Activated CD4-positive, alpha-beta T cell treated with anti-CD3 and anti-CD28 coated beads for 36 hours (primary cell): Measurements from ENCODE around the gene PCNA. TPM values are rescaled to one million over a fixed set of nuclear protein-coding genes. Genes with fewer than 3 reads are reported as not detected.

ENCODE experiments used
- ATAC-seq: fragments of 200-7000 bp; cut with Tn5 transposase; one replicate; pipeline ENCODE4 v1.10.0; 2021; ENCODE audit warnings: mild to moderate bottlenecking, moderate library complexity
- CTCF ChIA-PET: fragments of 350-600 bp; sonication (Branson Sonifier 250); formaldehyde crosslinking; loops from one replicate; lab custom pipeline; 2021; ENCODE audit warnings: antibody characterized with exemption; lab: Charles Lee
- POLR2A ChIA-PET: fragments of 350-600 bp; sonication (Branson Sonifier 250); formaldehyde crosslinking; loops from one replicate; lab custom pipeline; 2021; ENCODE audit warnings: antibody characterized with exemption, inconsistent platforms; lab: Charles Lee
- DNase-seq: peaks from one replicate; pipeline ENCODE4 v3.0.0-alpha.2; 2020
- H3K27ac Mint-ChIP-seq: one replicate; pipeline ENCODE4 v1.8.0; 2021; ENCODE audit warnings: mixed read lengths
- H3K27me3 Mint-ChIP-seq: one replicate; pipeline ENCODE4 v1.8.0; 2021; ENCODE audit warnings: mixed read lengths
- H3K36me3 Mint-ChIP-seq: one replicate; pipeline ENCODE4 v1.8.0; 2021; ENCODE audit warnings: low read depth, mixed read lengths
- H3K4me1 Mint-ChIP-seq: one replicate; pipeline ENCODE4 v1.8.0; 2021; ENCODE audit warnings: mixed read lengths
- H3K4me3 Mint-ChIP-seq: one replicate; pipeline ENCODE4 v1.8.0; 2021; ENCODE audit warnings: mild to moderate bottlenecking, moderate library complexity, mixed read lengths
- H3K9me3 Mint-ChIP-seq: one replicate; pipeline ENCODE4 v1.8.0; 2021; ENCODE audit warnings: low read depth, mixed read lengths
- intact Hi-C, 2 experiments: fragments of 100-400 bp; cut with DNase I in 1 of 2; cut with micrococcal nuclease in 1 of 2; formaldehyde crosslinking; loops; one replicate each; pipeline versions ENCODE4 v1.14.2 to v1.15.1; 2022 to 2024; cut with DNase I, micrococcal nuclease
- total RNA-seq, 2 experiments: library from RNA; stranded (reverse); gene quantifications; one replicate each; pipeline ENCODE4 v1.2.3, GENCODE V29; 2021

PCNA gene
- total RNA-seq, 2 experiments from 2014 or later, result 494 to 576 TPM

- ChIA-PET CTCF (interaction anchor here (0.8 to 2.7 kb wide), 7 partner anchors 13 to 53 kb away, joined by 3 to 16 read pairs (median 4); partner anchors contain the start of gene CDS2), POLR2A (no interaction called here)
- no peak overlapping the region for H3K4me3 Mint-ChIP-seq
- peaks cover 11% of the 10 kb centered on the region for H3K36me3 Mint-ChIP-seq
- no peaks in the 10 kb centered on the region for H3K9me3 Mint-ChIP-seq
- peak overlapping the region; percentile 10 for H3K27ac Mint-ChIP-seq
- peak; percentile 27 for DNase-seq
- H3K27me3 Mint-ChIP-seq, result no peaks in the 10 kb centered on the region
- intact Hi-C loops, result no loop called here
- peaks cover 60% of the 10 kb centered on the region for H3K4me1 Mint-ChIP-seq
- peak; percentile 80 for ATAC-seq
These were observed 34.1 kb upstream of the PCNA start for GRCh38 chr20:5153612-5154542.

DNA sequence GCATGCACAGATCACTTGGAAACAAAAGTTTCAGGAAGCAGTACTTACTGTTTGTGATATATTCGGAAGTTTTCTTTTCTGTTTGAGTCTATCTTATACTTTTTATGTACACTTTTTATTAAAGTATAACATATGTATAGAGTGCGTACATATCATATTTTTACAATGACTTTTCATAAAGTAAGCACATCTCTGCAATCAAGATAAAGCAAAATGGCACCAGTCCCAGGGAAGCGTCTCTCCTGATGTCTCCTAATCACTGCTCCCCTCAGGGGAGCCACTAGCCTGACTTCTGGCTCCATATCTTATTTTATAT is 33.4 kb upstream of the PCNA start:
- H3K27me3 Mint-ChIP-seq, result no peaks in the 10 kb centered on the region
- POLR2A ChIA-PET, result no interaction called here
- peaks cover 62% of the 10 kb centered on the region for H3K4me1 Mint-ChIP-seq
- intact Hi-C loops, result no loop called here
- ATAC-seq (no peak), DNase-seq (no peak)
- H3K9me3 Mint-ChIP-seq, result no peaks in the 10 kb centered on the region
- H3K27ac Mint-ChIP-seq, result no peak overlapping the region
- peaks cover 11% of the 10 kb centered on the region for H3K36me3 Mint-ChIP-seq
- CTCF ChIA-PET, result interaction anchor here (1.0 to 2.0 kb wide), 4 partner anchors 26 to 52 kb away, joined by 3 to 16 read pairs (median 4); partner anchors contain the start of gene CDS2
- no peak overlapping the region for H3K4me3 Mint-ChIP-seq

- H3K9me3 Mint-ChIP-seq, result no peaks in the 10 kb centered on the region
- POLR2A ChIA-PET, result interaction anchor here (0.7 kb wide), 1 partner anchor 18 kb away, joined by 3 read pairs; no protein-coding TSS in a partner anchor
- DNase-seq, result no peak
- H3K4me3 Mint-ChIP-seq, result no peak overlapping the region
- intact Hi-C loops, result no loop called here
- CTCF ChIA-PET, result no interaction called here
- no peaks in the 10 kb centered on the region for H3K27me3 Mint-ChIP-seq
- ATAC-seq, result no peak
- H3K4me1 Mint-ChIP-seq, result peaks cover 67% of the 10 kb centered on the region
- H3K36me3 Mint-ChIP-seq, result peaks cover 10% of the 10 kb centered on the region
- H3K27ac Mint-ChIP-seq, result no peak overlapping the region
These were observed 30.7 kb upstream of the PCNA start for GRCh38 chr20:5150226-5151076.

DNA sequence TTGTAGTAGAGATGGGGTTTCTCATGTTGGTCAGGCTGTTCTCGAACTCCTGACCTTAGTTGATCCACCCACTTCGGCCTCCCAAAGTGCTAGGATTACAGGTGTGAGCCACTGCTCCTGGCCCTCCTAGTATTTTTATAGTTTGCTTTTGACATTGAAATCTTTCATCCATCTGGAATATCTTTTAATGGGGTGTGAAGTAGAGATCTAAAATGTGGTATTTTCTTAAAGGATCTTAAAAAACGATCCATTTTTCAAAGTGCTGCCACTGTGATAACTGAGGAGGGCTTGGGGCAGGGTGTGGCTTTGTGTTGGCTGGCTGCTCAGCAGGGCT is 30.1 kb upstream of the PCNA start:
- no peak overlapping the region for H3K4me3 Mint-ChIP-seq
- H3K4me1 Mint-ChIP-seq, result peaks cover 67% of the 10 kb centered on the region
- H3K27me3 Mint-ChIP-seq, result no peaks in the 10 kb centered on the region
- no peak overlapping the region for H3K27ac Mint-ChIP-seq
- ChIA-PET POLR2A (no interaction called here), CTCF (no interaction called here)
- H3K9me3 Mint-ChIP-seq, result no peaks in the 10 kb centered on the region
- ATAC-seq (no peak), DNase-seq (no peak)
- peaks cover 14% of the 10 kb centered on the region for H3K36me3 Mint-ChIP-seq
- intact Hi-C loops, result no loop called here

- Mint-ChIP-seq H3K36me3 (peaks cover 14% of the 10 kb centered on the region), H3K4me1 (peaks cover 68% of the 10 kb centered on the region), H3K4me3 (no peak overlapping the region), H3K27me3 (no peaks in the 10 kb centered on the region), H3K27ac (no peak overlapping the region), H3K9me3 (no peaks in the 10 kb centered on the region)
- ATAC-seq (no peak), DNase-seq (no peak)
- POLR2A ChIA-PET, result no interaction called here
- intact Hi-C loops, result no loop called here
- CTCF ChIA-PET, result no interaction called here
These were observed 28.8 kb upstream of the PCNA start for GRCh38 chr20:5148581-5148980.

GRCh38 chr20:5146871-5147592 is 27.3 kb upstream of the PCNA start:
- ChIA-PET POLR2A (interaction anchor here (0.6 kb wide), 1 partner anchor 979 kb away, joined by 3 read pairs; no protein-coding TSS in a partner anchor), CTCF (interaction anchor here (0.8 to 1.4 kb wide), 2 partner anchors 11 to 58 kb away, joined by 3 to 4 read pairs; no protein-coding TSS in a partner anchor)
- Mint-ChIP-seq H3K9me3 (no peaks in the 10 kb centered on the region), H3K27ac (peak overlapping the region; percentile 29), H3K4me1 (peaks cover 66% of the 10 kb centered on the region), H3K36me3 (peaks cover 9% of the 10 kb centered on the region), H3K4me3 (no peak overlapping the region), H3K27me3 (no peaks in the 10 kb centered on the region)
- DNase-seq (no peak), ATAC-seq (no peak)
- intact Hi-C loops, result no loop called here

DNA sequence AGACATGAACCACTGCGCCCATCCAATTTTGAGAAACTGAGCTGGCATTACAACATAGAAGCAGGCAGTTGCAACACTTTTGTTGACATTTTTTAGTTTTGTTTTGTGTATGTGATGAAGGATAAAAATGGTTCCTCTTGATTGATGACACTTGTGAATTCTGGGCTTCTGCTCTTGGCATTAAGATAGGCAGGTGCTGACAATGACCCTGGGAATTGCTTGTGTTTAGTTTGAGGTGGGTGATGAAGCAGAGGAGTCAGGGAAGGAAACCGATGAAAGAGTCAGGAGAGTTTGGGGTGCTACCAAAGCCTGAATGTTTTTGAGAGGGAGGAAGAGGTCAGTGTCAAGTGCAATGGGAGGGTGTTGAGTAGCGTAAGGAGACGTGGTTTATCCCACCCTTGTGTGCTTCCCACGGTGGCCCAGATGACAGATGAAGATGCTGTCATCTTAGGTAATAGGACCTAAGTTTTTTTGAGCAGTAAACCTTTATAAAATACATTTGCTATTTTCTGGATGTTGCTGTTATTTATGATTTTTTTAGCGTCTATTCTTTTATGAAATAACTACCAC is 26.4 kb upstream of the PCNA start:
- Mint-ChIP-seq H3K36me3 (peaks cover 9% of the 10 kb centered on the region), H3K27me3 (no peaks in the 10 kb centered on the region), H3K27ac (no peak overlapping the region), H3K9me3 (no peaks in the 10 kb centered on the region), H3K4me1 (peaks cover 68% of the 10 kb centered on the region), H3K4me3 (no peak overlapping the region)
- POLR2A ChIA-PET, result no interaction called here
- ATAC-seq (no peak), DNase-seq (no peak)
- CTCF ChIA-PET, result interaction anchor here (1.0 to 1.5 kb wide), 3 partner anchors 12 to 22 kb away, joined by 3 to 6 read pairs (median 4); partner anchors contain the start of gene CDS2
- intact Hi-C loops, result no loop called here

- CTCF ChIA-PET, result interaction anchor here (0.7 to 1.5 kb wide), 5 partner anchors 19 to 47 kb away, joined by 3 to 6 read pairs (median 3); partner anchors contain the start of gene CDS2
- ATAC-seq (no peak), DNase-seq (no peak)
- H3K27me3 Mint-ChIP-seq, result no peaks in the 10 kb centered on the region
- POLR2A ChIA-PET, result interaction anchor here (1.6 kb wide), 1 partner anchor 19 kb away, joined by 4 read pairs; the partner anchor contains the start of gene CDS2
- peaks cover 70% of the 10 kb centered on the region for H3K4me1 Mint-ChIP-seq
- intact Hi-C loops, result no loop called here
- peaks cover 7% of the 10 kb centered on the region for H3K36me3 Mint-ChIP-seq
- no peaks in the 10 kb centered on the region for H3K9me3 Mint-ChIP-seq
- no peak overlapping the region for H3K27ac Mint-ChIP-seq
- no peak overlapping the region for H3K4me3 Mint-ChIP-seq
These were observed 25.8 kb upstream of the PCNA start for GRCh38 chr20:5145365-5146098.

DNA sequence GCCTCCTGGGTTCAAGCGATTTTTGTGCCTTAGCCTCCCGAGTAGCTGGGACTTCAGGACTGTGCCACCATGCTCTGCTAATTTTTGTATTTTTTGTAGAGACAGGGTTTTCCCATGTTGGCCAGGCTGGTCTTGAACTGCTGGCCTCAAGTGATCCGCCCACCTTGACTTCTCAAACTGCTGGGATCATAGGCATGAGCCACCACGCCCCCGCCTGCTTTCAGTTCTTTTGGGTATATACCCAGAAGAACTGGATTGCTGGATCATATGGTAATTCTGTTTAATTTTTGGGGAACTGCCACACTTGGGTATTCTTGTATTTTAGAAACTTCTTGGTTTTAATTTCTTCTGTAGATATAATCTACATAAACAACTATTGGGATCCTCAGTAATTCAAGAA is 24.1 kb upstream of the PCNA start:
- no peak for ATAC-seq
- H3K27me3 Mint-ChIP-seq, result no peaks in the 10 kb centered on the region
- H3K27ac Mint-ChIP-seq, result peak overlapping the region; percentile 70
- H3K9me3 Mint-ChIP-seq, result no peaks in the 10 kb centered on the region
- POLR2A ChIA-PET, result no interaction called here
- H3K4me3 Mint-ChIP-seq, result no peak overlapping the region
- H3K4me1 Mint-ChIP-seq, result peaks cover 68% of the 10 kb centered on the region
- peak; percentile 36 for DNase-seq
- intact Hi-C loops, result loop anchor here (1.0 to 2.0 kb wide), 2 partner anchors 17 kb away; partner anchors contain the start of gene CDS2 (in 2 of the 2)
- CTCF ChIA-PET, result interaction anchor here (1.4 to 1.5 kb wide), 2 partner anchors 17 to 49 kb away, joined by 3 read pairs; partner anchors contain the start of gene CDS2
- peaks cover 7% of the 10 kb centered on the region for H3K36me3 Mint-ChIP-seq

DNA sequence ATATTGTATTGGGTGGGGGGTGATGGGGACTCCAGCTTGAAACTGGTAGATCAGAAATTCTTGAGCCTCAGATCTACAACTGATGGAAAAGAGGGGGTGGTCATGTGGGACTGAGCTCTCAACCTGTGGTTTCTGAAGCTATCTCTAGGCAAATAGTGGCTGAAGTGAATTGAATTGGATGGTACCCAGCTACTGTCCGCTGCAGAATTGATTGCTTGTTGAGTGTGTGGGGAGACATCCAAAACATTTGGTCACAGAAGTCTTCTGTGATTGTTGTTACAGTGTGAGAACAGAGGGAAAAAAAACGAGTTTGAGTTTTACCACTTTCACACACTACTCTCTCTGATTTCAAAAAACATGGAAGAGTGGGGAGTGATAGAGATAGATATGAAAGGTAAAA is 21.9 kb upstream of the PCNA start:
- DNase-seq (no peak), ATAC-seq (no peak)
- CTCF ChIA-PET, result interaction anchor here (0.9 to 2.1 kb wide), 3 partner anchors 15 to 52 kb away, joined by 3 to 8 read pairs (median 3); partner anchors contain the start of gene CDS2
- H3K27ac Mint-ChIP-seq, result no peak overlapping the region
- H3K27me3 Mint-ChIP-seq, result no peaks in the 10 kb centered on the region
- intact Hi-C loops, result loop anchor here in 1 of 2 experiments (2.0 kb wide), 1 partner anchor 15 kb away; the partner anchor contains the start of gene CDS2
- H3K9me3 Mint-ChIP-seq, result no peaks in the 10 kb centered on the region
- peaks cover 57% of the 10 kb centered on the region for H3K4me1 Mint-ChIP-seq
- POLR2A ChIA-PET, result no interaction called here
- no peak overlapping the region for H3K4me3 Mint-ChIP-seq
- H3K36me3 Mint-ChIP-seq, result peaks cover 7% of the 10 kb centered on the region
